Measurements from ENCODE around the gene RPL41.

The RPL41 gene

GRCh38 chr12:56158926-56159461, 42.6 kb downstream of the RPL41 start:
- H3K4me3 ChIP-seq (ENCODE audit: control insufficient read depth, low read depth, low read length), result peak overlapping the region; percentile 100
- TF ChIP-seq CTCF (conservative IDR thresholded peaks at IDR 0.05; ENCODE audit: control insufficient read depth, insufficient read depth, low read depth, low read length), result no peak
- DNase-seq (ENCODE audit: low read depth), result peak; percentile 58

- peak overlapping the region; percentile 100 for H3K4me3 ChIP-seq (ENCODE audit: control insufficient read depth, low read depth, low read length)
- no peak for DNase-seq (ENCODE audit: low read depth)
- TF ChIP-seq CTCF (conservative IDR thresholded peaks at IDR 0.05; ENCODE audit: control insufficient read depth, insufficient read depth, low read depth, low read length), result no peak
These were observed 43.2 kb downstream of the RPL41 start for GRCh38 chr12:56159482-56160192.

GRCh38 chr12:56160193-56160763, 43.8 kb downstream of the RPL41 start:
- peak; percentile 54 for DNase-seq (ENCODE audit: low read depth)
- peak overlapping the region; percentile 100 for H3K4me3 ChIP-seq (ENCODE audit: control insufficient read depth, low read depth, low read length)
- TF ChIP-seq CTCF (conservative IDR thresholded peaks at IDR 0.05; ENCODE audit: control insufficient read depth, insufficient read depth, low read depth, low read length), result no peak

- DNase-seq (ENCODE audit: low read depth), result no peak
- H3K4me3 ChIP-seq (ENCODE audit: control insufficient read depth, low read depth, low read length), result peak overlapping the region; percentile 100
- TF ChIP-seq CTCF (conservative IDR thresholded peaks at IDR 0.05; ENCODE audit: control insufficient read depth, insufficient read depth, low read depth, low read length), result no peak
These were observed 44.7 kb downstream of the RPL41 start for GRCh38 chr12:56160894-56161689.

GRCh38 chr12:56161690-56162351, 45.4 kb downstream of the RPL41 start:
- H3K4me3 ChIP-seq (ENCODE audit: control insufficient read depth, low read depth, low read length), result no peak overlapping the region
- no peak for TF ChIP-seq CTCF (conservative IDR thresholded peaks at IDR 0.05; ENCODE audit: control insufficient read depth, insufficient read depth, low read depth, low read length)
- DNase-seq (ENCODE audit: low read depth), result no peak
